Prostate gland (tissue), 2 donors: ENCODE measurements around the gene COPS7A. TPM values are rescaled to one million over a fixed set of nuclear protein-coding genes. Genes with fewer than 3 reads are reported as not detected.
A peak's percentile ranks its signal among the peaks of the same experiment; 100 is the strongest.

Experiments used
- DNase-seq: peaks from one replicate; pipeline ENCODE4 v3.0.0-alpha.2; 2019; ENCODE audit warnings: low spot score
- H3K27ac ChIP-seq, 2 donors: fragments of 200-600 bp; sonication (generic); 2 replicates each; pipeline ENCODE4 v1.5.1; 2017 to 2019
- H3K27me3 ChIP-seq: fragments of 200-600 bp; sonication (generic); replicated peaks from 2 replicates; pipeline ENCODE4 v1.5.1; 2019; ENCODE audit not compliant: insufficient read depth
- H3K36me3 ChIP-seq, 2 donors: fragments of 200-600 bp; sonication (generic); 1 replicate in 1 of 2; 2 replicates in 1 of 2; pipeline versions ENCODE4 v1.5.1 to v1.8.1; 2017 to 2019
- H3K4me1 ChIP-seq: fragments of 200-600 bp; sonication (generic); replicated peaks from 2 replicates; pipeline ENCODE4 v1.5.1; 2019
- H3K4me3 ChIP-seq, 2 donors: fragments of 200-600 bp; sonication (generic); 2 replicates each; pipeline ENCODE4 v1.5.1; 2017 to 2019
- H3K9me3 ChIP-seq: fragments of 200-600 bp; sonication (generic); 2 replicates; pipeline ENCODE4 v1.5.1; 2017
- POLR2A ChIP-seq: fragments of 450-650 bp; IDR thresholded peaks from one replicate; pipeline ENCODE4 v1.6.1; 2016; ENCODE audit warnings: antibody characterized with exemption, mild to moderate bottlenecking
- POLR2AphosphoS5 ChIP-seq: sonication (generic); formaldehyde crosslinking; IDR thresholded peaks from one replicate; pipeline ENCODE4 v1.6.1; 2017; ENCODE audit warnings: antibody characterized with exemption
- WGBS: methylation state at CpG from one replicate; pipeline ENCODE4 v1.1.5; 2018; 5-methylcytosine and 5-hydroxymethylcytosine counted together
- intact Hi-C: fragments of 100-400 bp; cut with DNase I; formaldehyde crosslinking; loops from one replicate; pipeline ENCODE4 v1.14.2; 2022
- total RNA-seq, 2 donors: library from RNA; depleted of rRNA; stranded (reverse); fragments of >200 nt; gene quantifications; one replicate each; pipeline ENCODE4 v1.1.0, GENCODE V29; 2016
- TF ChIP-seq, protein P1 (sequence below), 4 experiments: fragments of 200-600 bp in 2 of 4; fragments of 450-650 bp in 2 of 4; sonication (generic) in 2 of 4; IDR thresholded peaks; 1 replicate in 3 of 4; 2 replicates in 1 of 4; pipeline ENCODE4 v1.5.1; 2016 to 2019; ENCODE audit warnings: antibody characterized with exemption in 4 of 4, mild to moderate bottlenecking in 2 of 4, moderate library complexity in 2 of 4

COPS7A gene
- total RNA-seq, 2 donors from 2014 or later = 92.0 to 92.6 TPM

GRCh38 chr12:6768990-6769389, 45.1 kb downstream of the COPS7A start:
- H3K4me3 ChIP-seq = peak overlapping the region; percentile 89 to 91
- 9% methylated on average over 6 of the region's 6 CpGs for WGBS

DNA sequence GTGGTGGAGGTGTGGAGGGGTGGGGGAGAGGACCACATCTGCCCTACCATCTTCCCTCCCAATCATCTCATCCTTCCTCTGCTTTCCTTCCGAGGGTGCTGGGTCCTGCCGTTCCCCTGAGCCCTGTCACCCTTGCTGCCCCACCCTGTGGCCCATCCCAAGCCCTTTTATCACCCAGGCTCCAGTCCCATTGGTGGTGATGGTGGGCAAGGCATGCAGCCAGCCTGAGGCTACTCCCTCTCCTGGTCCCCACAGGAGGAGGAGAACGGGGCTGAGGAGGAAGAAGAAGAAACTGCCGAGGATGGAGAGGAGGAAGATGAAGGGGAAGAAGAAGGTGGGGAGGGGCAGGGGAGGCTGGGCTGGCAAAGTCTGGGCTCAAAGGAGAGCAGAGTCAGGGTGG, 45.8 kb downstream of the COPS7A start:
- Histone ChIP-seq H3K27ac (peak overlapping the region; percentile 92 to 99), H3K4me1 (peaks cover 12% of the 10 kb centered on the region)
- 35% methylated on average over 4 of the region's 4 CpGs for WGBS

More at GRCh38 chr12:6768990-6769389, 45.1 kb downstream of the COPS7A start:
- H3K36me3 ChIP-seq = peaks cover 0 to 7% of the 10 kb centered on the region in 2 donors
- peaks cover 12% of the 10 kb centered on the region for H3K4me1 ChIP-seq
- no peaks in the 10 kb centered on the region for H3K27me3 ChIP-seq
- TF ChIP-seq, protein P1, sequence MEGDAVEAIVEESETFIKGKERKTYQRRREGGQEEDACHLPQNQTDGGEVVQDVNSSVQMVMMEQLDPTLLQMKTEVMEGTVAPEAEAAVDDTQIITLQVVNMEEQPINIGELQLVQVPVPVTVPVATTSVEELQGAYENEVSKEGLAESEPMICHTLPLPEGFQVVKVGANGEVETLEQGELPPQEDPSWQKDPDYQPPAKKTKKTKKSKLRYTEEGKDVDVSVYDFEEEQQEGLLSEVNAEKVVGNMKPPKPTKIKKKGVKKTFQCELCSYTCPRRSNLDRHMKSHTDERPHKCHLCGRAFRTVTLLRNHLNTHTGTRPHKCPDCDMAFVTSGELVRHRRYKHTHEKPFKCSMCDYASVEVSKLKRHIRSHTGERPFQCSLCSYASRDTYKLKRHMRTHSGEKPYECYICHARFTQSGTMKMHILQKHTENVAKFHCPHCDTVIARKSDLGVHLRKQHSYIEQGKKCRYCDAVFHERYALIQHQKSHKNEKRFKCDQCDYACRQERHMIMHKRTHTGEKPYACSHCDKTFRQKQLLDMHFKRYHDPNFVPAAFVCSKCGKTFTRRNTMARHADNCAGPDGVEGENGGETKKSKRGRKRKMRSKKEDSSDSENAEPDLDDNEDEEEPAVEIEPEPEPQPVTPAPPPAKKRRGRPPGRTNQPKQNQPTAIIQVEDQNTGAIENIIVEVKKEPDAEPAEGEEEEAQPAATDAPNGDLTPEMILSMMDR (IDR thresholded peaks at IDR 0.05) = no peak
- TF ChIP-seq POLR2A (no peak), POLR2AphosphoS5 (no peak)
- peak overlapping the region; percentile 92 to 99 for H3K27ac ChIP-seq
- intact Hi-C loops = loop anchor here (5.0 kb wide), 2 partner anchors 58 to 157 kb away; partner anchors contain the start of gene P3H3
- peak; percentile 71 for DNase-seq
- no peaks in the 10 kb centered on the region for H3K9me3 ChIP-seq

DNA sequence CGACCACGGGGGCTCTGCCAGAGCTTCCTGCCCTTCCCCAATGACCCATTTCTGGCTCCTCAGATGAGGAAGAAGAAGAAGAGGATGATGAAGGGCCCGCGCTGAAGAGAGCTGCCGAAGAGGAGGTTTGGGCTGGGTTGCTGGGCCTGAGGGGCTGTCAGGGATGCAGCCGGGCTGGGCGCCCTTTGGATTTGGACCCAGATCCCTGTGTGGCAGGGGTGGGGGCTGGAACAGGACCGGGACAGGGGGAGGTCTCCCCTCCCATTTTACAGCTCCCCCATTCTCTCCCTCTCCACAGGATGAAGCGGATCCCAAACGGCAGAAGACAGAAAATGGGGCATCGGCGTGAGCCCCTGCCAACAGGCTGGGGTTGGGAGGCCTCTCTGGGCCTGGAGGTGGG, 46.2 kb downstream of the COPS7A start:
- Histone ChIP-seq H3K27ac (peak overlapping the region in 1 of 2 donors; percentile 51), H3K27me3 (no peaks in the 10 kb centered on the region), H3K36me3 (peaks cover 0 to 7% of the 10 kb centered on the region in 2 donors), H3K4me3 (no peak overlapping the region), H3K9me3 (no peaks in the 10 kb centered on the region), H3K4me1 (peaks cover 12% of the 10 kb centered on the region)
- 76% methylated on average over 12 of the region's 12 CpGs for WGBS
- intact Hi-C loops = no loop called here
- TF ChIP-seq POLR2A (no peak), POLR2AphosphoS5 (no peak)
- TF ChIP-seq, protein P1 (IDR thresholded peaks at IDR 0.05) = no peak
- DNase-seq = no peak

More for the DNA sequence above, 45.8 kb downstream of the COPS7A start:
- intact Hi-C loops = loop anchor here (5.0 kb wide), 2 partner anchors 58 to 157 kb away; partner anchors contain the start of gene P3H3
- no peaks in the 10 kb centered on the region for H3K27me3 ChIP-seq
- no peak overlapping the region for H3K4me3 ChIP-seq
- DNase-seq = no peak
- H3K36me3 ChIP-seq = peaks cover 0 to 7% of the 10 kb centered on the region in 2 donors
- H3K9me3 ChIP-seq = no peaks in the 10 kb centered on the region
- TF ChIP-seq POLR2A = no peak
- no peak for TF ChIP-seq POLR2AphosphoS5
- TF ChIP-seq, protein P1 (IDR thresholded peaks at IDR 0.05) = no peak

DNA sequence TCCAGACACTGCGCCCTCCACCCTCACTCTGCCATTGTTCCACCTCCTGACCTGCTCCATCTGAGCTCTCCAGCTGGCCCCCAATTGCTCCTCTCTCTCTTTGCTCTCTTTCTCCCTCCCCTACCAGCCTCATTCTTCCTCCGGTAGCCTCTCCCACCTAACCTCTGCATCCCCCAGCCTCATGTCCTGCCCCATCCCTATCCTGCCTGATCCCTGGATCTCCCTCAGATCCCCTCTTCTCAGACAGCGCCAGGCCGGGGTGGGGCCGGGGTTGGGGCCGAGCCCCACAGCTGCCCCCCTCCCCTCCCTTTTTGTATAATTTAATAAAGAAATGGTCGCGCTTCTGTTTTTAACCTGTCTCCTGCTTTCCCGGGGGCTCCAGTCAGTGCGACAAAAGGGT, 46.8 kb downstream of the COPS7A start:
- Histone ChIP-seq H3K9me3 (no peaks in the 10 kb centered on the region), H3K27me3 (no peaks in the 10 kb centered on the region), H3K27ac (peak overlapping the region in 1 of 2 donors; percentile 51), H3K4me1 (peaks cover 8% of the 10 kb centered on the region), H3K4me3 (no peak overlapping the region), H3K36me3 (peaks cover 0 to 7% of the 10 kb centered on the region in 2 donors)
- intact Hi-C loops = no loop called here
- WGBS = 75% methylated on average over 10 of the region's 10 CpGs
- no peak for DNase-seq
- TF ChIP-seq, protein P1 (IDR thresholded peaks at IDR 0.05) = no peak
- TF ChIP-seq POLR2A (no peak), POLR2AphosphoS5 (no peak)

GRCh38 chr12:6771091-6771495, 47.2 kb downstream of the COPS7A start:
- intact Hi-C loops = no loop called here
- DNase-seq = no peak

More at GRCh38 chr12:6771091-6771495, 47.2 kb downstream of the COPS7A start:
- Histone ChIP-seq H3K4me3 (no peak overlapping the region), H3K27ac (peak overlapping the region in 1 of 2 donors; percentile 51), H3K4me1 (peaks cover 6% of the 10 kb centered on the region), H3K27me3 (no peaks in the 10 kb centered on the region), H3K36me3 (peaks cover 0 to 7% of the 10 kb centered on the region in 2 donors), H3K9me3 (no peaks in the 10 kb centered on the region)
- TF ChIP-seq POLR2A (no peak), POLR2AphosphoS5 (peak; percentile 15)
- WGBS = 90% methylated on average over 4 of the region's 4 CpGs
